AG09309 (cell line): ENCODE measurements around the gene AFF3.
A peak's percentile ranks its signal among the peaks of the same experiment; 100 is the strongest.

Experiments
- DNase-seq: peaks from one replicate; pipeline ENCODE4 v3.0.0-alpha.2; 2010; ENCODE audit warnings: low read depth
- H3K4me3 ChIP-seq: 2 replicates; pipeline ENCODE4 v1.5.1; 2011; ENCODE audit warnings: mild to moderate bottlenecking, low read depth, low read length, moderate library complexity; ENCODE audit not compliant: control insufficient read depth
- CTCF ChIP-seq: IDR thresholded peaks from 2 replicates; pipeline ENCODE4 v1.5.1; 2011; ENCODE audit warnings: mild to moderate bottlenecking, low read depth, low read length, inconsistent platforms; ENCODE audit not compliant: insufficient read depth, control insufficient read depth; ENCODE audit errors: missing control alignments

The AFF3 gene

GRCh38 chr2:99915108-99915675 lies 227.2 kb downstream of the AFF3 start:
- no peak overlapping the region for H3K4me3 ChIP-seq
- TF ChIP-seq CTCF, result no peak

DNA sequence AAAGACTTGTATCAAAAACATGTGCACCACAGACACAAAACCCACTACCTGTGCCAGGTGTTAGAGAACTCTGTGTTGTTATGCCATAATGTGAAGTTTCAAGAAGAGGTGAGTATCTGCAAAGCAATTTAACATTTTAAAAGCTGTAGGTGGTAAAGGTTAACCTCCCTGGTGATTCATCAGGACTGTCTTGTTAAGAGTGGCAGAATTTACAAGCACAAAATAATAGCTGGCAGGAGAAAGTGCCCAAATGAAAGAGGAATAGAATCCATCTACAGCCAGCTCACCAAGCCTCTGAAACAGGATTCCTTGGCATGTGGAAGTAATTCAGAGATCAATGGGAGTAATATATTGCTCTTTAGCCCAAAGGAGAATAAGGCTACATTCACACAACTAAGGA lies 230.7 kb downstream of the AFF3 start:
- TF ChIP-seq CTCF, result no peak
- no peak overlapping the region for H3K4me3 ChIP-seq
- DNase-seq, result peak; percentile 5

More at GRCh38 chr2:99915108-99915675, 227.2 kb downstream of the AFF3 start:
- DNase-seq, result no peak

GRCh38 chr2:99910902-99911301 lies 231.5 kb downstream of the AFF3 start:
- no peak overlapping the region for H3K4me3 ChIP-seq
- no peak for TF ChIP-seq CTCF
- DNase-seq, result no peak

DNA sequence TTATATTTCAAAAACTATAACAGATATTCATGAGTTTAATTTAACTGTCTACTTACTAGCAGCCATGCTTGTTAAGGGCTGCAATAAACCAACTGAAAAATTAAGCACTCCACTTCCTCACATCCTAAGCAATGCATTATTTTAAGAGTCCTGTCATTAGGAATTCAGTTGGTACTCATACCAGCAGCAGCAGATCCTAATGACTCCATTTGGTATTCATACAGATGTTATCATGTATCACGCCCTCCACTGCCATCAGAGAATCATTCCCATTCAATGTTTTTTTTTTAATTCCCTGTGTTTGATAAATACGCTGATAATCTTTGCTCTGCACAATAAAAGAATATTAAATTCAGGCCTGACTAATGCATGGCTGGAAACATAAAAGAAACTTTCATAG lies 236.8 kb downstream of the AFF3 start:
- DNase-seq, result no peak
- no peak for TF ChIP-seq CTCF

GRCh38 chr2:99905025-99905424 lies 237.4 kb downstream of the AFF3 start:
- DNase-seq, result no peak
- no peak overlapping the region for H3K4me3 ChIP-seq
- no peak for TF ChIP-seq CTCF

More for the DNA sequence above, 236.8 kb downstream of the AFF3 start:
- H3K4me3 ChIP-seq, result no peak overlapping the region

DNA sequence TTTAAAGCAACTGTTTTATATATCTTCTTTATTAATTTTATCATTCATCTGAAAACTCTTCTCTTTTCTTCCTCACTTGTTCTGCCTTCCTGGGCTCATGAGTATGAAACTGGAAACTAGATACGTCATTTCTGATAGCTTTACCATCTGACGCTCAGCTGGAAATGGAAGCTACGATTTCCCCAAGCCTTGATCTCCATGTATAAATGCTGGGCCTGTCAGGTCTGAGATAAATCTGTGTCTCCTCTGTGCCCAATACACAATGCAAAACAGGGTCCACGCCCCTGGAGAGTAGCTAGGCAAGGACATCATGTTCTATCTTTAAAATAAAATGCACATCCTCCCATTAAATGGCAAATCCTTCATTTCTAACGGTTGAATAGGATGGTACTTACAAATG lies 238.4 kb downstream of the AFF3 start:
- no peak for TF ChIP-seq CTCF
- DNase-seq, result no peak
- no peak overlapping the region for H3K4me3 ChIP-seq

GRCh38 chr2:99900556-99900955 lies 241.8 kb downstream of the AFF3 start:
- DNase-seq, result no peak
- TF ChIP-seq CTCF, result no peak
- no peak overlapping the region for H3K4me3 ChIP-seq
